GM23338 (cell line): ENCODE data around the gene MAP2K1. TPM values are rescaled to one million over a fixed set of nuclear protein-coding genes. Genes with fewer than 3 reads are reported as not detected.

Experiments used
- ATAC-seq: fragments of 200-7000 bp; cut with Tn5 transposase; 3 replicates; pipeline ENCODE4 v1.9.1; 2020
- DNase-seq: peaks from one replicate; pipeline ENCODE4 v3.0.0-alpha.2; 2015; ENCODE audit warnings: low spot score
- H2AFZ ChIP-seq: fragments of 200-600 bp; sonication (generic); 2 replicates; pipeline ENCODE4 v1.8.0; 2016; ENCODE audit warnings: antibody characterized with exemption, mild to moderate bottlenecking, moderate library complexity
- H3F3A ChIP-seq: fragments of 200-600 bp; sonication (generic); replicated peaks from 2 replicates; pipeline ENCODE4 v1.8.0; 2017; ENCODE audit warnings: antibody characterized with exemption, mixed run types, low read depth
- H3K27ac ChIP-seq: fragments of 200-600 bp; sonication (generic); 2 replicates; pipeline ENCODE4 v1.6.1; 2016; ENCODE audit warnings: low read depth
- H3K27me3 ChIP-seq: fragments of 200-600 bp; sonication (generic); 2 replicates; pipeline ENCODE4 v1.8.0; 2016; ENCODE audit warnings: mild to moderate bottlenecking, mixed run types, moderate library complexity; ENCODE audit not compliant: insufficient read depth
- H3K36me3 ChIP-seq: fragments of 200-600 bp; sonication (generic); 2 replicates; pipeline ENCODE4 v1.8.0; 2016; ENCODE audit warnings: mild to moderate bottlenecking; ENCODE audit not compliant: insufficient read depth
- H3K4me1 ChIP-seq: fragments of 200-600 bp; sonication (generic); 2 replicates; pipeline ENCODE4 v1.8.0; 2016; ENCODE audit warnings: mild to moderate bottlenecking, moderate library complexity; ENCODE audit not compliant: insufficient read depth
- H3K4me2 ChIP-seq: fragments of 200-600 bp; sonication (generic); 2 replicates; pipeline ENCODE4 v1.7.1; 2017; ENCODE audit warnings: mixed run types
- H3K4me3 ChIP-seq: fragments of 200-600 bp; sonication (generic); 2 replicates; pipeline ENCODE4 v1.6.1; 2016; ENCODE audit warnings: mixed run types
- H3K79me2 ChIP-seq: fragments of 200-600 bp; sonication (generic); replicated peaks from 2 replicates; pipeline ENCODE4 v1.8.0; 2017; ENCODE audit warnings: mild to moderate bottlenecking; ENCODE audit not compliant: insufficient read depth
- H3K9me2 ChIP-seq: fragments of 200-600 bp; sonication (generic); 2 replicates; pipeline ENCODE4 v1.8.0; 2017; ENCODE audit not compliant: insufficient read depth
- H4K20me1 ChIP-seq: fragments of 200-600 bp; sonication (generic); replicated peaks from 2 replicates; pipeline ENCODE4 v1.8.0; 2017; ENCODE audit warnings: mild to moderate bottlenecking; ENCODE audit not compliant: insufficient read depth
- H3K27ac Mint-ChIP-seq: 2 replicates; pipeline ENCODE4 v1.8.0; 2020; ENCODE audit warnings: inconsistent platforms, mild to moderate bottlenecking, moderate library complexity, mixed read lengths
- H3K27me3 Mint-ChIP-seq: 3 replicates; pipeline ENCODE4 v1.8.0; 2022; ENCODE audit warnings: low read depth, mild to moderate bottlenecking, moderate library complexity, mixed read lengths, inconsistent platforms; ENCODE audit not compliant: insufficient read depth, poor library complexity
- H3K36me3 Mint-ChIP-seq: 3 replicates; pipeline ENCODE4 v1.8.0; 2021; ENCODE audit warnings: low read depth, mild to moderate bottlenecking, inconsistent platforms, moderate library complexity, mixed read lengths
- H3K4me1 Mint-ChIP-seq: 3 replicates; pipeline ENCODE4 v1.8.0; 2020; ENCODE audit warnings: mild to moderate bottlenecking, inconsistent platforms, mixed read lengths
- H3K4me3 Mint-ChIP-seq: 3 replicates; pipeline ENCODE4 v1.8.0; 2021; ENCODE audit warnings: moderate library complexity, mild to moderate bottlenecking, inconsistent platforms, mixed read lengths
- H3K9me3 Mint-ChIP-seq: 3 replicates; pipeline ENCODE4 v1.8.0; 2020; ENCODE audit warnings: moderate library complexity, mild to moderate bottlenecking, inconsistent platforms, mixed read lengths
- CREB1 ChIP-seq: fragments of 250-450 bp; sonication (Bioruptor Pico); IDR thresholded peaks from 2 replicates; pipeline ENCODE4 v1.5.0; 2020; ENCODE audit warnings: low read depth, mild to moderate bottlenecking, moderate library complexity
- CTCF ChIP-seq, 2 experiments: fragments of 200-600 bp in 1 of 2; sonication (generic) in 1 of 2; conservative IDR thresholded peaks; 2 replicates each; pipeline versions ENCODE4 v1.5.1 to v1.6.1; 2016 to 2017; ENCODE audit warnings: antibody characterized with exemption in 2 of 2, low read depth in 2 of 2, mild to moderate bottlenecking in 2 of 2, moderate library complexity in 1 of 2
- ETS1 ChIP-seq: IDR thresholded peaks from 2 replicates; pipeline ENCODE4 v1.6.1; 2016; ENCODE audit warnings: antibody characterized with exemption
- EZH2 ChIP-seq: fragments of 200-600 bp; sonication (generic); IDR thresholded peaks from one replicate; pipeline ENCODE4 v1.8.0; 2017; ENCODE audit warnings: antibody characterized with exemption, mild to moderate bottlenecking, low read depth; ENCODE audit not compliant: unreplicated experiment
- EZH2phosphoT487 ChIP-seq: fragments of 200-600 bp; sonication (generic); IDR thresholded peaks from one replicate; pipeline ENCODE4 v1.8.1; 2018; ENCODE audit warnings: antibody characterized with exemption; ENCODE audit not compliant: unreplicated experiment
- JUNB ChIP-seq: IDR thresholded peaks from one replicate; pipeline ENCODE4 v1.6.1; 2016; ENCODE audit warnings: antibody characterized with exemption; ENCODE audit not compliant: unreplicated experiment
- NANOG ChIP-seq: IDR thresholded peaks from 2 replicates; pipeline ENCODE4 v1.6.1; 2016; ENCODE audit warnings: antibody characterized with exemption, borderline replicate concordance
- POLR2AphosphoS5 ChIP-seq: IDR thresholded peaks from 2 replicates; pipeline ENCODE4 v1.6.1; 2016; ENCODE audit warnings: antibody characterized with exemption, low read depth
- REST ChIP-seq: IDR thresholded peaks from one replicate; pipeline ENCODE4 v1.6.1; 2018; ENCODE audit warnings: antibody characterized with exemption; ENCODE audit not compliant: unreplicated experiment
- STAT1 ChIP-seq: IDR thresholded peaks from one replicate; pipeline ENCODE4 v1.6.1; 2016; ENCODE audit warnings: antibody characterized with exemption; ENCODE audit not compliant: unreplicated experiment
- ZNF114 ChIP-seq: fragments of 250-450 bp; sonication (Bioruptor Pico); IDR thresholded peaks from 2 replicates; pipeline ENCODE4 v1.5.0; 2020; ENCODE audit warnings: mild to moderate bottlenecking, moderate library complexity
- ZNF331 ChIP-seq: fragments of 250-450 bp; sonication (Bioruptor Pico); IDR thresholded peaks from 2 replicates; pipeline ENCODE4 v1.5.0; 2020; ENCODE audit warnings: low read depth, mild to moderate bottlenecking, moderate library complexity
- ZNF462 ChIP-seq: fragments of 250-450 bp; sonication (Bioruptor Pico); IDR thresholded peaks from 2 replicates; pipeline ENCODE4 v1.5.0; 2020; ENCODE audit warnings: mild to moderate bottlenecking, moderate library complexity
- polyA plus RNA-seq: library from polyadenylated mRNA; unstranded; fragments of >200 nt; fragmentation: Nextera tagmentation; extraction: Ambion mirVana; gene quantifications from 2 replicates; pipeline ENCODE4 v1.2.1, GENCODE V29; 2016
- total RNA-seq: library from RNA; depleted of rRNA; stranded (reverse); fragments of >200 nt; shearing (Covaris generic); gene quantifications from 2 replicates; pipeline ENCODE4 v1.2.3, GENCODE V29; 2014

The MAP2K1 gene
- total and polyA plus RNA-seq, 2 experiments from 2014 or later = 42.0 to 68.5 TPM

GRCh38 chr15:66481107-66481856 lies 94.6 kb downstream of the MAP2K1 start:
- H3K9me3 Mint-ChIP-seq = no peaks in the 10 kb centered on the region
- peaks cover under 1% of the 10 kb centered on the region; the same call in 1 of the 2 replicates for H3K79me2 ChIP-seq
- H3K9me2 ChIP-seq = no peaks in the 10 kb centered on the region
- ATAC-seq (no peak), DNase-seq (no peak)
- no peaks in the 10 kb centered on the region; the same call in 1 of the 2 replicates for H4K20me1 ChIP-seq
- H3K4me3 ChIP-seq = no peak overlapping the region
- TF ChIP-seq POLR2AphosphoS5 (no peak), NANOG (no peak), STAT1 (no peak), ZNF331 (CRISPR knock-in tag) (no peak), ZNF114 (CRISPR knock-in tag) (no peak), CREB1 (CRISPR knock-in tag) (no peak), JUNB (no peak), ZNF462 (CRISPR knock-in tag) (no peak), REST (no peak), ETS1 (no peak), EZH2phosphoT487 (no peak), CTCF (conservative IDR thresholded peaks at IDR 0.05; ENCODE audit: low read depth in 2 of 2) (no peak), EZH2 (no peak)
- H2AFZ ChIP-seq = no peak overlapping the region
- H3F3A ChIP-seq = no peaks in the 10 kb centered on the region
- peaks cover 3% of the 10 kb centered on the region for H3K4me1 ChIP-seq
- H3K27me3 Mint-ChIP-seq = peaks cover 11% of the 10 kb centered on the region
- no peak overlapping the region for H3K4me2 ChIP-seq
- peaks cover 33% of the 10 kb centered on the region for H3K36me3 Mint-ChIP-seq
- no peak overlapping the region for H3K4me3 Mint-ChIP-seq
- H3K27me3 ChIP-seq = no peaks in the 10 kb centered on the region
- peak overlapping the region; percentile 33 for H3K27ac Mint-ChIP-seq
- H3K36me3 ChIP-seq = peaks cover 10% of the 10 kb centered on the region
- peaks cover 17% of the 10 kb centered on the region for H3K4me1 Mint-ChIP-seq
- H3K27ac ChIP-seq = no peak overlapping the region
